NCI-H1436 treated with DMSO at 0.1 percent for 48 hours (cell line): ENCODE data around the gene LOC128125822.
"Not testable (repeated sequence)": the region's sequence is repeated elsewhere in the genome, so short reads cannot be mapped to it uniquely, and the experiment has no call there.

Experiments used
- DNase-seq: peaks from one replicate; lab custom pipeline; 2025; lab: John Stamatoyannopoulos, UW

The LOC128125822 gene

DNA sequence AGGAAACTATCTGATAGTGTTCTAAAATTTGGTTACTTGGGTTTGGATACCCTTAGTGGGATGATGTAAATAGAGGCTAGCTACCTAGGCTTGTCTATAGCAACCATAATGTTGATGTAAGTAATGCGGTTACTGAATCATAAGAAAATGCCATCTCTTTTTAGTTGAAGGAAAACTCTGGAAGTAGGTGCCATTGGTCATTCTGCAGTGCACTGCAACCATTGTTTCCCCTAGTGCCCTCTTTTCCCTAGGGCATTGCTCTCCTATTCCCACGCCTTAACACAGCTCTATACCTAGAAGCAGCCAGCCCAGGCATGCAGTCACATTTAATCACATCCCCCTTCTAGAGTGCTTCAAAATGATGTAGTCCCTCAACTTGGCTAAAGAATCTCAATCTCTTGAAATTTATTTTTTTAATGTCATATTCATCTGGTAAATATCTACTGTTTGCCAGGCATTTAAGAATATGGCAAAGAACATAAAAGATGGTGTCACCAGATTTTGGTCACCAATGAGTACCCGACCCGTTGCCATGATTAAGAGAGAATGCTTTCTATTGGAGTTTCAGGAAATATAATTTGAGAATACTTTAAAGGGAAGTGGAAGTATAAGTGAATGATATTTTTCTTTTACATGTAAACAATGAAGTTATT lies 10.4 kb downstream of the LOC128125822 start:
- DNase-seq, result no peak

- DNase-seq, result no peak
Observed at GRCh38 chr6:63584125-63584514, 11.8 kb downstream of the LOC128125822 start.

DNA sequence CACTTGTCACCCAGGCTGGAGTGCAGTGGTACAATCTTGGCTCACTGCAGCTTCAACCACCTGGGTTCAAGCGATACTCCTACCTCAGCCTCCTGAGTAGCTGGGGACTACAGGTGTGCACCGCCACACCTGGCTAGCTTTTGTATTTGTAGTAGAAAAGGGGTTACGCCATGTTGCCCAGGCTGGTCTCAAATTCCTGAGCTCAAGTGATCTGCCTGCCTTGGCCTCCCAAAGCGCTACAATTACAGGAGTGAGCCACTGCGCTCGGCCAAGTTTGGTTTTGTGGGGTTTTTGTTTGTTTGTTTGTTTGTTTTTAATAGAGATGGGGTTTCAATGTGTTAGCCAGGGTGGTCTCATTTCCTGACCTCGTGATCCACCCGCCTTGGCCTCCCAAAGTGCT lies 12.3 kb downstream of the LOC128125822 start:
- no peak for DNase-seq

DNA sequence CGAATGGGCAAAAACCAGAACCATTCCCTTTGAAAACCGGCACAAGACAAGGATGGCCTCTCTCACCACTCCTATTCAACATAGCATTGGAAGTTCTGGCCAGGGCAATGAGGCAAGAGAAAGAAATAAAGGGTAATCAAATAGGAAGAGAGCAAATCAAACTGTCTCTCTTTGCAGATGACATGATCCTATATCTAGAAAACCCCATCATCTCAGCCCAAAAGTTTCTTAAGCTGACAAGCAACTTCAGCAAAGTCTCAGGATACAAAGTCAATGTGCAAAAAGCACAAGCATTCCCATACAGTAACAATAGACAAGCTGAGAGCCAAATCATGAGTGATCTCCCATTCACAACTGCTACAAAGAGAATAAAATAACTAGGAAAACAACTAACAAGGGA lies 13.4 kb downstream of the LOC128125822 start:
- DNase-seq, result not testable (repeated sequence)

GRCh38 chr6:63589952-63590411 lies 17.7 kb downstream of the LOC128125822 start:
- no peak for DNase-seq

DNA sequence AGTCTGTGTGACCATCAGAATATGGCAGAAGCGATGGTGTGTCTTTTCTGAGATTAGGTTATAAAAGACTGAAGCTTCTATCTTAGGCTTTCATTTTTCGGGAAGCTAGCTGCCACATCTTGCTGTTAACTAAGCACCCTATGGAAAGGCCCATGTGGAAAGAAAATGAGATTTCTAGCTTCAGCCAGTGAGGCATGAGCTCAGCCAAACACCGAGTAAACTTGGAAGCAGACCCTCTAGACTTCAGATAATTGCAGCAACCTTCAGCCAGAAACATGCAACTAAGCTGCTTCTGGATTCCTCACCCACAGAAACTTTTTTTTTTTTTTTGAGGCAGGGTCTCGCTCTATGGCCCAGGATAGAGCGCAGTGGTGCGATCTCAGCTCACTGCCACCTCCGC lies 20.6 kb downstream of the LOC128125822 start:
- DNase-seq, result no peak

GRCh38 chr6:63597141-63598048 lies 25.1 kb downstream of the LOC128125822 start:
- no peak for DNase-seq

DNA sequence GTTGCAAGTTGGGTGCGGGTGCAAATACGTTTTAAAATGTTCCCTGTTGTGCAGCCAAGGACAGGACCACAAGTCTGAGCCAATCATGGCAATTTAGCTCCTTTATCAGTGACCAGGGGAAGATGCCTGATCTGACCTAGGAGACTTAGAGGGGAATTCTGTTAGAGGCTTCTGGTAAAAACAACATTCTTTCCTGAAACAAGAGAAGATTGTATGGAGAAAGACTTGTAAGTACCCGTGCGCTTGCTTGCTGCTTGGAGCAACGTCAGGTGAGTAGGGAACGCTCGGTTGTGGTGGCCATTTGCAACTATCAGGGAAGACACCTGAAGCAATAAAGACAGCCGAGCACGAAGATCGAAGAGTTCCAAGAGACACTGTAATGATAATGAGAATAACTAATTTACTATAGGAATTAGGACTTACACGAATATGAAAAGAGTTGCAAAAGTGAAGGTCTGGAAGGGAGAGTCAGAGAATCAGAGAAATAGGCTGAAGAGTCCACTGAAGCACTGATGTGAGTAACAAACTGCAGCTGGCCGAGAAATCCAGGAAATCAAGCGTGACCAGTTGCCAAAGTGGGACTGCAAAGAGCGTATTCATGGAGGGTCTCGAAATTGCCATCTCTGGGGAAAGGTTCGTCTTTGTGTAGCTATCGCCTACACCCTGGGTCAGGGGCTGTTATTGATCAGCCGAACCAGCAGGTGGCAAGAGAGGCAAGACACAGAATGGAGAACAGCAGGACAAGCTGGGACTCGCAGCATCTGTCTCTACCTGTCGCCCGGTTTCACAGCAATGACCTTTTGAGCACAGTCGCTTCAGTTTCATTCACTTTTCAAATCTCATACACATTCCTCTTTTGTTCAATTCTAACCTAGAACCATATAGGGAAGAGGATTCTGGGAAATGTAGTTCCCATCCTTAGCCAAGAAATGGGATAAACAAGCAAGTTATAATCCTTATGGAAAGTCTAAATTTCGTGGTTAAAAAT lies 26.1 kb downstream of the LOC128125822 start:
- peak; percentile 62 for DNase-seq

GRCh38 chr6:63599243-63599642 lies 27.0 kb downstream of the LOC128125822 start:
- DNase-seq, result no peak

- DNase-seq, result no peak
Observed at GRCh38 chr6:63600136-63600535, 27.9 kb downstream of the LOC128125822 start.

GRCh38 chr6:63609231-63609630 lies 37.0 kb downstream of the LOC128125822 start:
- no peak for DNase-seq

DNA sequence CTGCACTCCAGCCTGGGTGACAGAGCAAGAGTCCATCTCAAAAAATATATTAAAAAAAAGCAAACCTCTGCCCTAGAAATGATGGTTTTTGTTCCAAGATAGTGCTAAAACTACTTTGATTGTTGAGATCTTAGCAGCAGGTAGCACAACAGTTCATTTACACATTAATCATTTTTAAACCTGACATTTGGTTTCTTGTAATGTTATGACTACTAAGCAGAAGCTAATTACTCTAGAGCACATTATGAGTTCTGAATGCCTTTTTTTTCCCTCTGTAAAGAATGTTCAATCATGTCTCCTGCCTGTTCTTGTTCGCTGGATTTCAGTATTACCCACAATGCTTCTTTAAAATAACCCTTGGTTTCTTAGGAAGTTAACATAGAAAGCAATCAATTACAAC lies 38.7 kb downstream of the LOC128125822 start:
- DNase-seq, result no peak

DNA sequence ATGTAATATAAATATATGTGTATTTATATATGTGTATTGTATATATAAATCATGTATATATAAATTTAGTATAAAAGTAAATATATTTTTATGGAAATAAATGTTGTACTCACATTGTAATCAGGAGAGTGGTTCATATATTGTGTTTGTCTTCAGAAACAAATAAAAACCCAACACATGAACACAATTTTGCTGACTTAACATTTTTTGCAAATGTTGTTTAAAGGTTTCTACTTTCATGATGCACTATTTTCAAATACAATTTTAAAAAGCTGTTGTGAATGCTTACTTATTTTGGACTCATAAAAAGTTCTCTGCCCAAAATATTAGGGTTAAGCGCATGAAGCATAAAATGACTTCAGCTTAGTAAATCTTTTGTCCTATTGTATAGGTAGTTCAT lies 39.3 kb downstream of the LOC128125822 start:
- no peak for DNase-seq

GRCh38 chr6:63615590-63615989 lies 43.3 kb downstream of the LOC128125822 start:
- DNase-seq, result no peak
